Activated naive CD8-positive, alpha-beta T cell treated with anti-CD3 and anti-CD28 coated beads, Interleukin-2, amount 50 U/mL, for 16 hours (primary cell): ENCODE data around the gene PCDH9.

Experiments
- DNase-seq: peaks from one replicate; pipeline ENCODE4 v3.0.0-alpha.2; 2020; ENCODE audit warnings: low read depth, low spot score

PCDH9 gene

GRCh38 chr13:67224148-67224846, 5.8 kb downstream of the PCDH9 start:
- no peak for DNase-seq

- no peak for DNase-seq
Observed at GRCh38 chr13:67223742-67224141, 6.4 kb downstream of the PCDH9 start.

- DNase-seq: no peak
Observed at GRCh38 chr13:67223024-67223423, 7.1 kb downstream of the PCDH9 start.

GRCh38 chr13:67221630-67222226, 8.4 kb downstream of the PCDH9 start:
- DNase-seq: no peak

- no peak for DNase-seq
Observed at GRCh38 chr13:67219113-67219512, 11.0 kb downstream of the PCDH9 start.

GRCh38 chr13:67217880-67218279, 12.3 kb downstream of the PCDH9 start:
- DNase-seq: no peak

GRCh38 chr13:67216864-67217263, 13.3 kb downstream of the PCDH9 start:
- DNase-seq: no peak

GRCh38 chr13:67210208-67210607, 19.9 kb downstream of the PCDH9 start:
- DNase-seq: no peak

GRCh38 chr13:67208552-67208951, 21.6 kb downstream of the PCDH9 start:
- DNase-seq: no peak

- DNase-seq: no peak
Observed at GRCh38 chr13:67204764-67205163, 25.4 kb downstream of the PCDH9 start.

GRCh38 chr13:67200605-67201004, 29.5 kb downstream of the PCDH9 start:
- DNase-seq: no peak

- DNase-seq: no peak
Observed at GRCh38 chr13:67200183-67200582, 30.0 kb downstream of the PCDH9 start.

- no peak for DNase-seq
Observed at GRCh38 chr13:67197704-67198103, 32.4 kb downstream of the PCDH9 start.

GRCh38 chr13:67193979-67194378, 36.2 kb downstream of the PCDH9 start:
- DNase-seq: no peak

GRCh38 chr13:67192751-67193150, 37.4 kb downstream of the PCDH9 start:
- no peak for DNase-seq

GRCh38 chr13:67186995-67187569, 43.1 kb downstream of the PCDH9 start:
- no peak for DNase-seq

GRCh38 chr13:67184247-67184646, 45.9 kb downstream of the PCDH9 start:
- DNase-seq: no peak

GRCh38 chr13:67183151-67183550, 47.0 kb downstream of the PCDH9 start:
- no peak for DNase-seq

- DNase-seq: no peak
Observed at GRCh38 chr13:67175836-67176459, 54.2 kb downstream of the PCDH9 start.

GRCh38 chr13:67168384-67168783, 61.8 kb downstream of the PCDH9 start:
- DNase-seq: no peak

GRCh38 chr13:67167420-67167819, 62.7 kb downstream of the PCDH9 start:
- no peak for DNase-seq

GRCh38 chr13:67161176-67161575, 69.0 kb downstream of the PCDH9 start:
- DNase-seq: no peak

- DNase-seq: no peak
Observed at GRCh38 chr13:67158903-67159302, 71.2 kb downstream of the PCDH9 start.
